ENCODE data around the gene BAHD1.

GRCh38 chr15:40458495-40459371 lies 18.0 kb downstream of the BAHD1 start:
- TF ChIP-seq CTCF (IDR thresholded peaks at IDR 0.05) (no peak), POLR2AphosphoS5 (IDR thresholded peaks at IDR 0.05) (no peak), EP300 (IDR thresholded peaks at IDR 0.05) (no peak)
